Peyer's patch (tissue), 4 donors: ENCODE data around the gene FAM24B.

ENCODE experiments used
- CTCF ChIP-seq, 6 experiments: fragments of 450-650 bp in 4 of 6; fragments of 200-600 bp in 2 of 6; sonication (generic) in 1 of 6; IDR thresholded peaks; one replicate each; pipeline ENCODE4 v1.5.1; 2017 to 2019; ENCODE audit warnings: antibody characterized with exemption in 6 of 6, mild to moderate bottlenecking in 3 of 6, moderate library complexity in 1 of 6
- POLR2A ChIP-seq, 2 donors: fragments of 450-650 bp; IDR thresholded peaks; one replicate each; pipeline ENCODE4 v1.5.1; 2017; ENCODE audit warnings: antibody characterized with exemption in 2 of 2, mild to moderate bottlenecking in 2 of 2, moderate library complexity in 2 of 2

GRCh38 chr10:122839505-122839904, 39.9 kb downstream of the FAM24B start:
- TF ChIP-seq POLR2A (IDR thresholded peaks at IDR 0.05) (no peak), CTCF (IDR thresholded peaks at IDR 0.05) (no peak)
